ENCODE results near the gene KRTAP5-7. TPM values are rescaled to one million over a fixed set of nuclear protein-coding genes. Genes with fewer than 3 reads are reported as not detected.

Gene KRTAP5-7
- total and polyA plus RNA-seq, 2 of the 8 experiments (the other 6 are each of a cell fraction or from before 2014, with no cell fraction given), result not detected

DNA sequence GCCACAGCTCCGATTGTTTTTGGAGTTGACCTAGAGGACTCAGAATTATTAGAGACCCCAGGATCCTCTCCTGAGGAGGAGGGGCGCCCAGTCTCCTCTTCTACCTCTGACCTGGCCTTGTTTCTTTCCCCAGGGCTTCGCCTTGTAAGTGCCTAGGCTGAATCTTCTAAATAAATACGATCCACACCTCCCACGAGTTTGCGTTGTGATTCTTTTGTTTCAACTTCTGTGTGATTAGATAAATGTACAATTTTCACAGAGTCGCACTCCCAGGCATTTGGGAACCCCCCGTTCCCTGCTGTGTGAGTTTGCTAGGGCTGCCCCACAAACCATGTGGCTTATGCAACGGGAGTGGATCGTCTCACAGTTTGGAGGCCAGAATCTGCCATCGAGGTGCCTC is 11.9 kb downstream of the KRTAP5-7 start (continued):
- TF ChIP-seq, protein P1, sequence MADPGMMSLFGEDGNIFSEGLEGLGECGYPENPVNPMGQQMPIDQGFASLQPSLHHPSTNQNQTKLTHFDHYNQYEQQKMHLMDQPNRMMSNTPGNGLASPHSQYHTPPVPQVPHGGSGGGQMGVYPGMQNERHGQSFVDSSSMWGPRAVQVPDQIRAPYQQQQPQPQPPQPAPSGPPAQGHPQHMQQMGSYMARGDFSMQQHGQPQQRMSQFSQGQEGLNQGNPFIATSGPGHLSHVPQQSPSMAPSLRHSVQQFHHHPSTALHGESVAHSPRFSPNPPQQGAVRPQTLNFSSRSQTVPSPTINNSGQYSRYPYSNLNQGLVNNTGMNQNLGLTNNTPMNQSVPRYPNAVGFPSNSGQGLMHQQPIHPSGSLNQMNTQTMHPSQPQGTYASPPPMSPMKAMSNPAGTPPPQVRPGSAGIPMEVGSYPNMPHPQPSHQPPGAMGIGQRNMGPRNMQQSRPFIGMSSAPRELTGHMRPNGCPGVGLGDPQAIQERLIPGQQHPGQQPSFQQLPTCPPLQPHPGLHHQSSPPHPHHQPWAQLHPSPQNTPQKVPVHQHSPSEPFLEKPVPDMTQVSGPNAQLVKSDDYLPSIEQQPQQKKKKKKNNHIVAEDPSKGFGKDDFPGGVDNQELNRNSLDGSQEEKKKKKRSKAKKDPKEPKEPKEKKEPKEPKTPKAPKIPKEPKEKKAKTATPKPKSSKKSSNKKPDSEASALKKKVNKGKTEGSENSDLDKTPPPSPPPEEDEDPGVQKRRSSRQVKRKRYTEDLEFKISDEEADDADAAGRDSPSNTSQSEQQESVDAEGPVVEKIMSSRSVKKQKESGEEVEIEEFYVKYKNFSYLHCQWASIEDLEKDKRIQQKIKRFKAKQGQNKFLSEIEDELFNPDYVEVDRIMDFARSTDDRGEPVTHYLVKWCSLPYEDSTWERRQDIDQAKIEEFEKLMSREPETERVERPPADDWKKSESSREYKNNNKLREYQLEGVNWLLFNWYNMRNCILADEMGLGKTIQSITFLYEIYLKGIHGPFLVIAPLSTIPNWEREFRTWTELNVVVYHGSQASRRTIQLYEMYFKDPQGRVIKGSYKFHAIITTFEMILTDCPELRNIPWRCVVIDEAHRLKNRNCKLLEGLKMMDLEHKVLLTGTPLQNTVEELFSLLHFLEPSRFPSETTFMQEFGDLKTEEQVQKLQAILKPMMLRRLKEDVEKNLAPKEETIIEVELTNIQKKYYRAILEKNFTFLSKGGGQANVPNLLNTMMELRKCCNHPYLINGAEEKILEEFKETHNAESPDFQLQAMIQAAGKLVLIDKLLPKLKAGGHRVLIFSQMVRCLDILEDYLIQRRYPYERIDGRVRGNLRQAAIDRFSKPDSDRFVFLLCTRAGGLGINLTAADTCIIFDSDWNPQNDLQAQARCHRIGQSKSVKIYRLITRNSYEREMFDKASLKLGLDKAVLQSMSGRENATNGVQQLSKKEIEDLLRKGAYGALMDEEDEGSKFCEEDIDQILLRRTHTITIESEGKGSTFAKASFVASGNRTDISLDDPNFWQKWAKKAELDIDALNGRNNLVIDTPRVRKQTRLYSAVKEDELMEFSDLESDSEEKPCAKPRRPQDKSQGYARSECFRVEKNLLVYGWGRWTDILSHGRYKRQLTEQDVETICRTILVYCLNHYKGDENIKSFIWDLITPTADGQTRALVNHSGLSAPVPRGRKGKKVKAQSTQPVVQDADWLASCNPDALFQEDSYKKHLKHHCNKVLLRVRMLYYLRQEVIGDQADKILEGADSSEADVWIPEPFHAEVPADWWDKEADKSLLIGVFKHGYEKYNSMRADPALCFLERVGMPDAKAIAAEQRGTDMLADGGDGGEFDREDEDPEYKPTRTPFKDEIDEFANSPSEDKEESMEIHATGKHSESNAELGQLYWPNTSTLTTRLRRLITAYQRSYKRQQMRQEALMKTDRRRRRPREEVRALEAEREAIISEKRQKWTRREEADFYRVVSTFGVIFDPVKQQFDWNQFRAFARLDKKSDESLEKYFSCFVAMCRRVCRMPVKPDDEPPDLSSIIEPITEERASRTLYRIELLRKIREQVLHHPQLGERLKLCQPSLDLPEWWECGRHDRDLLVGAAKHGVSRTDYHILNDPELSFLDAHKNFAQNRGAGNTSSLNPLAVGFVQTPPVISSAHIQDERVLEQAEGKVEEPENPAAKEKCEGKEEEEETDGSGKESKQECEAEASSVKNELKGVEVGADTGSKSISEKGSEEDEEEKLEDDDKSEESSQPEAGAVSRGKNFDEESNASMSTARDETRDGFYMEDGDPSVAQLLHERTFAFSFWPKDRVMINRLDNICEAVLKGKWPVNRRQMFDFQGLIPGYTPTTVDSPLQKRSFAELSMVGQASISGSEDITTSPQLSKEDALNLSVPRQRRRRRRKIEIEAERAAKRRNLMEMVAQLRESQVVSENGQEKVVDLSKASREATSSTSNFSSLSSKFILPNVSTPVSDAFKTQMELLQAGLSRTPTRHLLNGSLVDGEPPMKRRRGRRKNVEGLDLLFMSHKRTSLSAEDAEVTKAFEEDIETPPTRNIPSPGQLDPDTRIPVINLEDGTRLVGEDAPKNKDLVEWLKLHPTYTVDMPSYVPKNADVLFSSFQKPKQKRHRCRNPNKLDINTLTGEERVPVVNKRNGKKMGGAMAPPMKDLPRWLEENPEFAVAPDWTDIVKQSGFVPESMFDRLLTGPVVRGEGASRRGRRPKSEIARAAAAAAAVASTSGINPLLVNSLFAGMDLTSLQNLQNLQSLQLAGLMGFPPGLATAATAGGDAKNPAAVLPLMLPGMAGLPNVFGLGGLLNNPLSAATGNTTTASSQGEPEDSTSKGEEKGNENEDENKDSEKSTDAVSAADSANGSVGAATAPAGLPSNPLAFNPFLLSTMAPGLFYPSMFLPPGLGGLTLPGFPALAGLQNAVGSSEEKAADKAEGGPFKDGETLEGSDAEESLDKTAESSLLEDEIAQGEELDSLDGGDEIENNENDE (IDR thresholded peaks at IDR 0.05; ENCODE audit: insufficient replicate concordance, low read length), result no peak
- TF ChIP-seq POU5F1 (IDR thresholded peaks at IDR 0.05; ENCODE audit: low read depth, low read length) (no peak), TEAD4 (IDR thresholded peaks at IDR 0.05; ENCODE audit: low read depth, low read length) (no peak), SRF (IDR thresholded peaks at IDR 0.05; ENCODE audit: low read depth, low read length) (no peak), SIX5 (IDR thresholded peaks at IDR 0.05; ENCODE audit: low read depth, low read length) (no peak), GABPA (IDR thresholded peaks at IDR 0.05; ENCODE audit: borderline replicate concordance, insufficient read depth, low read length) (no peak)
